ENCODE data around the gene CRYZ. TPM values are rescaled to one million over a fixed set of nuclear protein-coding genes. Genes with fewer than 3 reads are reported as not detected.

The CRYZ gene
- total and polyA plus RNA-seq, 2 of the 8 experiments (the other 6 are each of a cell fraction or from before 2014, with no cell fraction given): 20.5 to 43.8 TPM

- no peak for DNase-seq (ENCODE audit: low read depth in 1 of 2, low spot score in 2 of 2)
- Histone ChIP-seq H2AK5ac (ENCODE audit: low read depth, low read length) (no peak overlapping the region), H4K20me1 (replicated peaks in 1 of 2; ENCODE audit: control insufficient read depth in 1 of 2, insufficient read depth in 2 of 2, low read length in 2 of 2) (no peaks in the 10 kb centered on the region), H3K27ac (ENCODE audit: low read depth, low read length) (no peak overlapping the region), H2AFZ (ENCODE audit: low read length) (no peak overlapping the region), H3K9me3 (ENCODE audit: insufficient read depth in 2 of 2, low read depth in 1 of 2, low read length in 1 of 2) (no peaks in the 10 kb centered on the region), H3K79me2 (ENCODE audit: control insufficient read depth in 1 of 2, insufficient read depth in 2 of 2, low read length in 2 of 2) (no peaks in the 10 kb centered on the region), H3K23ac (ENCODE audit: insufficient read length) (no peak overlapping the region), H2BK20ac (ENCODE audit: low read length) (no peak overlapping the region), H4K5ac (ENCODE audit: insufficient read length, low read depth, low read length) (no peak overlapping the region), H2BK120ac (replicated peaks; ENCODE audit: low read depth, low read length) (no peak overlapping the region), H3K18ac (ENCODE audit: extremely low read depth, low read length) (no peak overlapping the region), H3K4me2 (ENCODE audit: insufficient read depth in 1 of 2, low read depth in 2 of 2, low read length in 2 of 2) (no peak overlapping the region), H2BK5ac (ENCODE audit: low read depth, low read length) (no peak overlapping the region), H3K4me1 (replicated peaks in 1 of 4; ENCODE audit: control insufficient read depth in 3 of 4, insufficient read depth in 4 of 4, low read length in 3 of 4) (no peaks in the 10 kb centered on the region), H3K9ac (replicated peaks in 1 of 4; ENCODE audit: extremely low read depth in 1 of 4, low read depth in 3 of 4, low read length in 3 of 4) (no peak overlapping the region), H2BK12ac (ENCODE audit: low read depth, low read length) (no peak overlapping the region), H3K56ac (replicated peaks; ENCODE audit: insufficient read length, low read depth, low read length) (no peak overlapping the region), H3K36me3 (ENCODE audit: control insufficient read depth in 2 of 4, insufficient read depth in 4 of 4, low read length in 3 of 4) (no peaks in the 10 kb centered on the region), H3K27me3 (replicated peaks in 1 of 4; ENCODE audit: control insufficient read depth in 3 of 4, extremely low read depth in 1 of 4, insufficient read depth in 3 of 4, low read length in 3 of 4) (peaks cover 0 to under 1% (median 0%) of the 10 kb centered on the region in 4 experiments; a peak in 1 of 7 replicates), H3K4me3 (ENCODE audit: extremely low read depth in 1 of 4, insufficient read depth in 2 of 4, low read depth in 3 of 4, low read length in 4 of 4) (no peak overlapping the region), H3K4ac (replicated peaks; ENCODE audit: insufficient read length, low read depth, low read length) (no peak overlapping the region), H4K91ac (replicated peaks; ENCODE audit: insufficient read length, low read length) (no peak overlapping the region), H3K23me2 (ENCODE audit: low read depth, low read length) (no peaks in the 10 kb centered on the region), H3K79me1 (ENCODE audit: low read depth, low read length) (no peaks in the 10 kb centered on the region), H4K8ac (ENCODE audit: extremely low read depth, insufficient read depth, low read length) (no peak overlapping the region), H2BK15ac (ENCODE audit: low read length) (no peak overlapping the region), H3K14ac (ENCODE audit: insufficient read length) (no peak overlapping the region)
- WGBS, 2 experiments (ENCODE audit: extremely low coverage in 1 of 2, insufficient coverage in 1 of 2, insufficient read length in 1 of 2, insufficient replicate concordance in 2 of 2, low coverage in 1 of 2, low lambda C conversion rate in 2 of 2, missing lambda C conversion rate in 1 of 2): 97% methylated on average over 2 of the region's 2 CpGs; no CpG with 5 or more reads in 1 of the 2 experiments
- CTCF ChIA-PET (ENCODE audit: partially characterized antibody): interaction anchor here (1.0 to 3.4 kb wide), 2 partner anchors 10 to 176 kb away, joined by 6 to 23 read pairs; no protein-coding TSS in a partner anchor
- TF ChIP-seq, protein P1, sequence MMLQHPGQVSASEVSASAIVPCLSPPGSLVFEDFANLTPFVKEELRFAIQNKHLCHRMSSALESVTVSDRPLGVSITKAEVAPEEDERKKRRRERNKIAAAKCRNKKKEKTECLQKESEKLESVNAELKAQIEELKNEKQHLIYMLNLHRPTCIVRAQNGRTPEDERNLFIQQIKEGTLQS (IDR thresholded peaks at IDR 0.05; ENCODE audit: insufficient read depth, low read depth, low read length): no peak
- TF ChIP-seq TBP (IDR thresholded peaks at IDR 0.05; ENCODE audit: low read depth, low read length) (no peak), POLR2AphosphoS5 (IDR thresholded peaks at IDR 0.05; ENCODE audit: low read depth, low read length) (no peak), CBX8 (IDR thresholded peaks at IDR 0.05; ENCODE audit: borderline replicate concordance, low read depth, low read length) (no peak), SAP30 (IDR thresholded peaks at IDR 0.05; ENCODE audit: insufficient read depth, insufficient replicate concordance, low read length) (no peak), RFX5 (IDR thresholded peaks at IDR 0.05; ENCODE audit: borderline replicate concordance, low read depth, low read length) (no peak), CTBP2 (IDR thresholded peaks at IDR 0.05; ENCODE audit: borderline replicate concordance, insufficient read depth, insufficient read length, low read length) (no peak), FOSL1 (IDR thresholded peaks at IDR 0.05; ENCODE audit: insufficient read depth, low read depth, low read length) (no peak), ATF2 (IDR thresholded peaks at IDR 0.05; ENCODE audit: low read length) (no peak), TAF7 (optimal IDR thresholded peaks at IDR 0.05; ENCODE audit: borderline replicate concordance, low read depth, low read length) (no peak)
- TF ChIP-seq, protein P2, sequence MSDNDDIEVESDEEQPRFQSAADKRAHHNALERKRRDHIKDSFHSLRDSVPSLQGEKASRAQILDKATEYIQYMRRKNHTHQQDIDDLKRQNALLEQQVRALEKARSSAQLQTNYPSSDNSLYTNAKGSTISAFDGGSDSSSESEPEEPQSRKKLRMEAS (IDR thresholded peaks at IDR 0.05): no peak
- no peak for FAIRE-seq
- POLR2A ChIA-PET (ENCODE audit: partially characterized antibody): no interaction called here
Observed at GRCh38 chr1:74679811-74680210, 53.0 kb downstream of the CRYZ start.
